Tibial nerve (tissue), 3 donors: ENCODE data around the gene MRPS14.

Experiments used
- POLR2A ChIP-seq, 2 donors: fragments of 450-650 bp; IDR thresholded peaks; one replicate each; pipeline ENCODE4 v1.6.1; 2017; ENCODE audit warnings: antibody characterized with exemption in 2 of 2, mild to moderate bottlenecking in 2 of 2, moderate library complexity in 2 of 2
- TF ChIP-seq, protein P1 (sequence below), 5 experiments: fragments of 200-600 bp in 3 of 5; fragments of 450-650 bp in 2 of 5; sonication (generic) in 3 of 5; IDR thresholded peaks; one replicate each; pipeline ENCODE4 v1.5.1; 2016 to 2019; ENCODE audit warnings: antibody characterized with exemption in 5 of 5, mild to moderate bottlenecking in 3 of 5, moderate library complexity in 2 of 5

DNA sequence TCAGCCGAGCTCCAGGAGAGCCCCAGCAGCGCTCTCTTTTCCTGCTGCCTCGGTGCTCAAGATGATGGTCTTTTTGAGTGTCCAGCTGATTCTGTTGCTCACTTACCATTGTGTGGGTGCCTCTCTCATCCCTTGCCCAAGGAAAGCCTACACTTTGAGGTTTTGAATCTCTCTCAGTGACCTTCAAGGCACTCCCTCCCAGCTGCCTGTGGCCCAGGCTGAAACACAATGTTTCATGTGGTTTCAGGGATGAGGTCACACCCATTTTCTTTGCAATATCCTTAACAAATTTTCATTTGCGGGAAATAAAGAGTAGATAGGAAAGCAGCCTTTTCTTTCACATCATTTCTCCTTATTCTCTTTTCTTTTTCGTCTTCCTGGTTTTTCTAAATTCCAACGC lies 12.6 kb upstream of the MRPS14 start:
- TF ChIP-seq, protein P1, sequence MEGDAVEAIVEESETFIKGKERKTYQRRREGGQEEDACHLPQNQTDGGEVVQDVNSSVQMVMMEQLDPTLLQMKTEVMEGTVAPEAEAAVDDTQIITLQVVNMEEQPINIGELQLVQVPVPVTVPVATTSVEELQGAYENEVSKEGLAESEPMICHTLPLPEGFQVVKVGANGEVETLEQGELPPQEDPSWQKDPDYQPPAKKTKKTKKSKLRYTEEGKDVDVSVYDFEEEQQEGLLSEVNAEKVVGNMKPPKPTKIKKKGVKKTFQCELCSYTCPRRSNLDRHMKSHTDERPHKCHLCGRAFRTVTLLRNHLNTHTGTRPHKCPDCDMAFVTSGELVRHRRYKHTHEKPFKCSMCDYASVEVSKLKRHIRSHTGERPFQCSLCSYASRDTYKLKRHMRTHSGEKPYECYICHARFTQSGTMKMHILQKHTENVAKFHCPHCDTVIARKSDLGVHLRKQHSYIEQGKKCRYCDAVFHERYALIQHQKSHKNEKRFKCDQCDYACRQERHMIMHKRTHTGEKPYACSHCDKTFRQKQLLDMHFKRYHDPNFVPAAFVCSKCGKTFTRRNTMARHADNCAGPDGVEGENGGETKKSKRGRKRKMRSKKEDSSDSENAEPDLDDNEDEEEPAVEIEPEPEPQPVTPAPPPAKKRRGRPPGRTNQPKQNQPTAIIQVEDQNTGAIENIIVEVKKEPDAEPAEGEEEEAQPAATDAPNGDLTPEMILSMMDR (IDR thresholded peaks at IDR 0.05) = no peak
- TF ChIP-seq POLR2A (IDR thresholded peaks at IDR 0.05) = no peak
